OCI-LY7 (cell line): ENCODE measurements around the gene TSHZ2. TPM values are rescaled to one million over a fixed set of nuclear protein-coding genes. Genes with fewer than 3 reads are reported as not detected.
"Not testable (repeated sequence)": the region's sequence is repeated elsewhere in the genome, so short reads cannot be mapped to it uniquely, and the experiment has no call there.

Experiments
- BruUV-seq: library from RNA; stranded (reverse); fragments of 400-500 nt; replicated peaks from 2 replicates; lab custom pipeline; 2021; lab: Mats Ljungman, UMichigan
- CTCF ChIA-PET: fragments of 300-600 bp; sonication (Branson Sonifier 250); formaldehyde crosslinking; loops from one replicate; lab custom pipeline; 2022; ENCODE audit warnings: antibody characterized with exemption; ENCODE audit not compliant: unreplicated experiment; lab: Charles Lee
- POLR2A ChIA-PET: fragments of 300-600 bp; sonication (Branson Sonifier 250); formaldehyde crosslinking; loops from one replicate; lab custom pipeline; 2022; ENCODE audit warnings: antibody characterized with exemption; lab: Charles Lee
- DNase-seq: peaks from one replicate; pipeline ENCODE4 v3.0.0-alpha.2; 2015; ENCODE audit warnings: low spot score
- H2AFZ ChIP-seq: fragments of 200-600 bp; sonication (generic), shearing (Covaris generic); 2 replicates; pipeline ENCODE4 v1.6.1; 2014; ENCODE audit warnings: mild to moderate bottlenecking, antibody characterized with exemption, low read length, moderate library complexity
- H3K27ac ChIP-seq: fragments of 200-600 bp; sonication (generic); 2 replicates; pipeline ENCODE4 v1.5.1; 2014; ENCODE audit warnings: mixed run types, low read depth, mild to moderate bottlenecking, moderate library complexity, low read length, inconsistent platforms; ENCODE audit not compliant: poor library complexity, severe bottlenecking
- H3K36me3 ChIP-seq: fragments of 200-600 bp; sonication (generic); 2 replicates; pipeline ENCODE4 v1.6.1; 2014; ENCODE audit warnings: mild to moderate bottlenecking, antibody characterized with exemption, low read length, moderate library complexity, mixed read lengths; ENCODE audit not compliant: insufficient read depth
- H3K4me1 ChIP-seq: fragments of 200-600 bp; sonication (generic); 2 replicates; pipeline ENCODE4 v1.5.1; 2014; ENCODE audit warnings: mild to moderate bottlenecking, low read length; ENCODE audit not compliant: insufficient read depth, poor library complexity, severe bottlenecking
- H3K4me2 ChIP-seq: fragments of 200-600 bp; sonication (generic); 2 replicates; pipeline ENCODE4 v1.6.1; 2014; ENCODE audit warnings: mild to moderate bottlenecking, low read length
- H3K4me3 ChIP-seq: fragments of 200-600 bp; sonication (generic); 2 replicates; pipeline ENCODE4 v1.5.1; 2014; ENCODE audit warnings: mild to moderate bottlenecking, low read depth, low read length; ENCODE audit not compliant: poor library complexity, severe bottlenecking
- H3K79me2 ChIP-seq: fragments of 200-600 bp; sonication (generic); 2 replicates; pipeline ENCODE4 v1.6.1; 2016; ENCODE audit warnings: low read depth, mild to moderate bottlenecking, low read length, moderate library complexity, mixed read lengths; ENCODE audit not compliant: insufficient read depth
- H3K9me2 ChIP-seq: fragments of 200-600 bp; sonication (generic); 2 replicates; pipeline ENCODE4 v1.6.1; 2016; ENCODE audit warnings: mild to moderate bottlenecking, low read length, mixed read lengths; ENCODE audit not compliant: insufficient read depth
- H3K9me3 ChIP-seq: fragments of 200-600 bp; sonication (generic); 2 replicates; pipeline ENCODE4 v1.6.1; 2014; ENCODE audit warnings: mild to moderate bottlenecking, mixed run types, low read length, mixed read lengths
- H4K20me1 ChIP-seq: fragments of 200-600 bp; sonication (generic); 2 replicates; pipeline ENCODE4 v1.6.1; 2014; ENCODE audit warnings: mild to moderate bottlenecking, antibody characterized with exemption, low read length, moderate library complexity, mixed read lengths; ENCODE audit not compliant: insufficient read depth
- CTCF ChIP-seq: fragments of 200-600 bp; sonication (generic); conservative IDR thresholded peaks from 2 replicates; pipeline ENCODE4 v1.5.1; 2014; ENCODE audit warnings: mild to moderate bottlenecking, antibody characterized with exemption, low read length, moderate library complexity, mixed read lengths
- EZH2phosphoT487 ChIP-seq: fragments of 200-600 bp; sonication (generic); IDR thresholded peaks from 2 replicates; pipeline ENCODE4 v1.6.1; 2018; ENCODE audit warnings: low read depth, borderline replicate concordance, mild to moderate bottlenecking, mixed run types, antibody characterized with exemption, low read length, moderate library complexity, mixed read lengths
- intact Hi-C: fragments of 100-400 bp; cut with micrococcal nuclease; formaldehyde crosslinking; loops from one replicate; pipeline ENCODE4 v1.10.0; 2022; ENCODE audit not compliant: unreplicated experiment
- total RNA-seq, 2 experiments: library from RNA; depleted of rRNA in 1 of 2; stranded (reverse); fragments of >200 nt in 1 of 2; shearing (Covaris generic) in 1 of 2; gene quantifications; 2 replicates each; pipeline ENCODE4 v1.2.3, GENCODE V29; 2014 to 2022

Gene TSHZ2
- total RNA-seq, 2 experiments from 2014 or later: not detected

DNA sequence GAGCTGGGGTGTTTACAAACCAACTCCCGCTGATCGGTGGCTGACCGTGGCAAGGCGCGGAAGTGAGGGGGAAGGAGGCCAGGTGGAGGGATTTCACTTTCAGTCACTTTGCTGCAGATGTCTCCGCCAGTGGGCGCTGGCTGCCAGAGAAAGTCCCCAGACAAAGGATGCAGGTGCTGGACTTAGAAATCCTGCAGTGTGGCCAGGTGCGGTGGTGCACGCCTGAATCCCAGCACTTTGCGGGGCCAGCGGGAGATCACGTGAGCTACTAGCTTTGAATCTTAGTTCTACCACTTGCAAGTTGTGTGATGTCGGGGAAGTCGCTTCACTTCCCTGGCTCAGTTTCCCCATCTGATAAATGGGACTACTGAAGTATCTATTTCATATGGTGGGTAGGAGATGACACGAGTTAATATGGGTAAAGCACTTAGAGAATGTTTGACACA lies 441.1 kb downstream of the TSHZ2 start:
- H3K4me3 ChIP-seq: no peak overlapping the region
- H3K9me3 ChIP-seq: no peaks in the 10 kb centered on the region
- CTCF ChIA-PET: no interaction called here
- peak; percentile 76 for DNase-seq
- no peak for TF ChIP-seq EZH2phosphoT487
- TF ChIP-seq CTCF: peak; percentile 80
- no peak overlapping the region for H3K27ac ChIP-seq
- no peaks in the 10 kb centered on the region for H3K4me1 ChIP-seq
- POLR2A ChIA-PET: interaction anchor here (0.7 kb wide), 1 partner anchor 527 kb away, joined by 5 read pairs; no protein-coding TSS in a partner anchor
- H3K36me3 ChIP-seq: no peaks in the 10 kb centered on the region
- H3K9me2 ChIP-seq: no peaks in the 10 kb centered on the region
- H2AFZ ChIP-seq: peak overlapping the region; percentile 49; the same call in 1 of the 2 replicates
- intact Hi-C loops: loop anchor here (1.0 to 2.0 kb wide), 3 partner anchors 134 to 650 kb away; no protein-coding TSS in a partner anchor
- peak overlapping the region; percentile 32; the same call in 1 of the 2 replicates for H3K4me2 ChIP-seq
- no peaks in the 10 kb centered on the region for H3K79me2 ChIP-seq
- BruUV-seq: no TSS peak
- H4K20me1 ChIP-seq: no peaks in the 10 kb centered on the region

DNA sequence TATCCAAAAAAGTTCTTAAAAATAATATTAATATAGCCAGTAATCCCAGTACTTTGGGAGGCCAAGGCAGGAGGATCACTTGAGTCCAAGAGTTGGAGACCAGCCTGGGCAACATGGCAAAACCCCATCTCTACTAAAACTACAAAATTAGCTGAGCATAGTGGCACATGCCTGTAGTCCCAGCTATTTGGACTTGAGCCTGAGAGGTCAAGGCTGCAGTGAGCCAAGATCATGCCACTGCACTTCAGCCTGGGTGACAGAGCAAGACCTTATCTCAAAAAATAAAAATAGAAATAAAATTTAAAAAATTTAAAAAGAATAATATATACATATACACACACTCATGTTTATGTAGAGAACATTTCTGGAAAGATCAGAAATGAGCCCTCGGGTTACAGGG lies 441.7 kb downstream of the TSHZ2 start:
- H3K4me2 ChIP-seq, H3K9me2 ChIP-seq, H4K20me1 ChIP-seq, H3K9me3 ChIP-seq, DNase-seq, H3K79me2 ChIP-seq, H3K4me3 ChIP-seq, CTCF ChIA-PET, H2AFZ ChIP-seq, H3K4me1 ChIP-seq, H3K27ac ChIP-seq, BruUV-seq, H3K36me3 ChIP-seq: not testable (repeated sequence)
- intact Hi-C loops: loop anchor here (1.0 to 2.0 kb wide), 3 partner anchors 133 to 649 kb away; no protein-coding TSS in a partner anchor
- POLR2A ChIA-PET: interaction anchor here (1.2 kb wide), 1 partner anchor 12 kb away, joined by 8 read pairs; no protein-coding TSS in a partner anchor

DNA sequence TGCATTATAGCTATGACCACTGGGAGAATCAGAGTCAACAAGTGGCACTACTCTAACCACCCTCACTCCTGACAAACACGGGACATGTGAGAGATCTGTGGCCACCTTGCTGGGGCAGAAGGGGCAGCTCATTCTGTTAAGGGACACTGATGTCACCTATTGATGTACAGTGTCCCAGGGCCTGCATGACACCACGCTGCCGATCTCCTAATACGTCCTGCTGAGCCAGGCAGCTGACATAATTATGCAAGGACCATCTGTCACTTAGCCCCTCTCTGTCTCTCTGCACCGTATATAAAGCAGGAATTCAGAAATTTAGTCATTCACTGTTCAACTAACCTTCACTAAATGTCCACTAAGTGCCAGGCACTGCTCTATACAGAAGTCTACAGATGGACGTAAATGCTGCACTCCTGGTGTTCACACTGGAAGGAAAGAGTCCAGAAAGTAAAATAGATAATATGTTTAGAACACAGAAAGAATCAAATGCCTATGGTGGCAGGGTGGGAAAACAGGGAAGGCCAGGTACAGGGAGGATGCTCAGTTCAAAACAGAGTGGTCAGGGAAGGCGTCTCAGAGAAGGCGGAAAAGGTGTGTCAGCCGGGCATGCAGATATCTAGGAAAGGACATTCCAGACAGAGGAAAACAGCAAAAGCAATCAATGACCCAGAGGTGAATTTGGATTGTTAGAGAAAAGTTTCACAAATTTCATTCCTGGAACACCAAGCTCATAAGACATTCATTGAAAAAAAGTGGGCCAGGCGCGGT lies 447.7 kb downstream of the TSHZ2 start:
- H2AFZ ChIP-seq: no peak overlapping the region
- BruUV-seq: no TSS peak
- no peak overlapping the region for H3K4me3 ChIP-seq
- H3K4me2 ChIP-seq: no peak overlapping the region
- ChIA-PET CTCF (no interaction called here), POLR2A (interaction anchor here (0.6 to 1.0 kb wide), 2 partner anchors 181 to 617 kb away, joined by 3 to 4 read pairs; no protein-coding TSS in a partner anchor)
- H3K36me3 ChIP-seq: no peaks in the 10 kb centered on the region
- H3K27ac ChIP-seq: no peak overlapping the region
- intact Hi-C loops: no loop called here
- no peak for DNase-seq
- no peaks in the 10 kb centered on the region for H3K9me2 ChIP-seq
- no peaks in the 10 kb centered on the region for H3K79me2 ChIP-seq
- H4K20me1 ChIP-seq: no peaks in the 10 kb centered on the region
- no peaks in the 10 kb centered on the region for H3K9me3 ChIP-seq
- no peaks in the 10 kb centered on the region for H3K4me1 ChIP-seq
- TF ChIP-seq EZH2phosphoT487 (no peak), CTCF (no peak)
